Natural killer cell (primary cell): ENCODE results near the gene NID2. TPM values are rescaled to one million over a fixed set of nuclear protein-coding genes. Genes with fewer than 3 reads are reported as not detected.

Experiments used
- ATAC-seq, 3 donors: fragments of 150-1000 bp in 2 of 3; fragments of 200-7000 bp in 1 of 3; cut with Tn5 transposase; 1 replicate in 1 of 3; 2 replicates in 2 of 3; pipeline ENCODE4 v1.10.0; 2021; ENCODE audit warnings: mild to moderate bottlenecking in 2 of 3, moderate library complexity in 2 of 3
- DNase-seq, 2 donors: peaks; one replicate each; pipeline versions ENCODE4 v3.0.0 to v3.0.0-alpha.2; 2013 to 2021; ENCODE audit warnings: mixed read lengths in 1 of 2
- H3K27ac ChIP-seq: one replicate; pipeline ENCODE4 v1.5.1; 2013; ENCODE audit warnings: mild to moderate bottlenecking, low read length
- H3K27me3 ChIP-seq: one replicate; pipeline ENCODE4 v1.6.1; 2013; ENCODE audit warnings: low read length; ENCODE audit not compliant: control insufficient read depth, insufficient read depth
- H3K36me3 ChIP-seq: one replicate; pipeline ENCODE4 v1.6.1; 2013; ENCODE audit warnings: low read length; ENCODE audit not compliant: control insufficient read depth, insufficient read depth
- H3K4me1 ChIP-seq: one replicate; pipeline ENCODE4 v1.6.1; 2013; ENCODE audit warnings: low read length; ENCODE audit not compliant: control insufficient read depth, insufficient read depth
- H3K4me3 ChIP-seq: one replicate; pipeline ENCODE4 v1.5.1; 2013; ENCODE audit warnings: low read length
- H3K9me3 ChIP-seq: one replicate; pipeline ENCODE4 v1.6.1; 2013; ENCODE audit warnings: low read length; ENCODE audit not compliant: control insufficient read depth, insufficient read depth
- H3K27ac Mint-ChIP-seq, 2 donors: one replicate each; pipeline ENCODE4 v1.8.0; 2022; ENCODE audit warnings: mild to moderate bottlenecking in 2 of 2, mixed read lengths in 2 of 2, moderate library complexity in 1 of 2
- H3K27me3 Mint-ChIP-seq, 2 donors: one replicate each; pipeline ENCODE4 v1.8.0; 2022; ENCODE audit warnings: low read depth in 2 of 2, mixed read lengths in 2 of 2
- H3K36me3 Mint-ChIP-seq: one replicate; pipeline ENCODE4 v1.8.0; 2022; ENCODE audit warnings: mixed read lengths
- H3K4me1 Mint-ChIP-seq, 2 donors: one replicate each; pipeline ENCODE4 v1.8.0; 2022; ENCODE audit warnings: mixed read lengths in 2 of 2
- H3K4me3 Mint-ChIP-seq: one replicate; pipeline ENCODE4 v1.8.0; 2022; ENCODE audit warnings: mild to moderate bottlenecking, moderate library complexity, mixed read lengths
- H3K9me3 Mint-ChIP-seq, 2 donors: one replicate each; pipeline ENCODE4 v1.8.0; 2022; ENCODE audit warnings: mixed read lengths in 2 of 2
- CTCF ChIP-seq: fragments of 200-600 bp; IDR thresholded peaks from one replicate; pipeline ENCODE4 v1.8.0; 2022; ENCODE audit warnings: antibody characterized with exemption
- WGBS: methylation state at CpG from one replicate; pipeline ENCODE4 v1.1.7; 2013; ENCODE audit warnings: missing lambda C conversion rate; ENCODE audit not compliant: insufficient coverage; 5-methylcytosine and 5-hydroxymethylcytosine counted together
- intact Hi-C: fragments of 100-400 bp; cut with micrococcal nuclease; formaldehyde crosslinking; loops from one replicate; pipeline ENCODE4 v1.14.2; 2022
- total RNA-seq, 4 donors: library from RNA; stranded (reverse); fragments of 120-200 nt in 1 of 4; gene quantifications; one replicate each; pipeline versions ENCODE4 v1.2.3 to v1.2.4, GENCODE V29; 2013 to 2022

NID2 gene
- total RNA-seq, 3 donors from 2014 or later (not counting 1 experiment from before 2014, with no cell fraction given), result 0.36 to 0.80 (median 0.40) TPM

- H3K4me3 ChIP-seq, result no peak overlapping the region
- Mint-ChIP-seq H3K27ac (no peak overlapping the region), H3K36me3 (no peaks in the 10 kb centered on the region), H3K4me1 (peaks cover 21 to 33% of the 10 kb centered on the region in 2 donors), H3K27me3 (peaks cover 35 to 39% of the 10 kb centered on the region in 2 donors), H3K9me3 (no peaks in the 10 kb centered on the region), H3K4me3 (peak overlapping the region; percentile 85)
- H3K9me3 ChIP-seq, result no peaks in the 10 kb centered on the region
- ATAC-seq (no peak), DNase-seq (no peak)
- intact Hi-C loops, result no loop called here
- H3K36me3 ChIP-seq, result no peaks in the 10 kb centered on the region
- 65% methylated on average over 3 of the region's 3 CpGs for WGBS
- H3K27ac ChIP-seq, result no peak overlapping the region
- TF ChIP-seq CTCF, result no peak
- H3K4me1 ChIP-seq, result peaks cover 26% of the 10 kb centered on the region
- peaks cover 29% of the 10 kb centered on the region for H3K27me3 ChIP-seq
These were observed 1.2 kb upstream of the NID2 start for GRCh38 chr14:52070051-52070431.

GRCh38 chr14:52069307-52070050 lies 620 bp upstream of the NID2 start:
- ATAC-seq (peak; percentile 53 to 63 (median 63)), DNase-seq (peak; percentile 32 to 41)
- Histone ChIP-seq H3K9me3 (no peaks in the 10 kb centered on the region), H3K36me3 (no peaks in the 10 kb centered on the region), H3K27ac (no peak overlapping the region), H3K4me1 (peaks cover 26% of the 10 kb centered on the region), H3K27me3 (peaks cover 29% of the 10 kb centered on the region), H3K4me3 (peak overlapping the region; percentile 47)
- Mint-ChIP-seq H3K27me3 (peaks cover 39 to 43% of the 10 kb centered on the region in 2 donors), H3K27ac (no peak overlapping the region), H3K36me3 (no peaks in the 10 kb centered on the region), H3K4me3 (peak overlapping the region; percentile 85), H3K4me1 (peaks cover 21 to 33% of the 10 kb centered on the region in 2 donors), H3K9me3 (no peaks in the 10 kb centered on the region)
- intact Hi-C loops, result loop anchor here (2.0 kb wide), 1 partner anchor 197 kb away; the partner anchor contains the start of gene PTGDR
- 4% methylated on average over 54 of the region's 54 CpGs for WGBS
- no peak for TF ChIP-seq CTCF

- Histone ChIP-seq H3K4me3 (peak overlapping the region; percentile 47), H3K27me3 (peaks cover 29% of the 10 kb centered on the region), H3K4me1 (peaks cover 26% of the 10 kb centered on the region), H3K27ac (no peak overlapping the region), H3K9me3 (no peaks in the 10 kb centered on the region), H3K36me3 (no peaks in the 10 kb centered on the region)
- 3% methylated on average over 49 of the region's 49 CpGs for WGBS
- Mint-ChIP-seq H3K4me1 (peaks cover 21 to 29% of the 10 kb centered on the region in 2 donors), H3K4me3 (peak overlapping the region; percentile 85), H3K9me3 (no peaks in the 10 kb centered on the region), H3K27ac (no peak overlapping the region), H3K36me3 (no peaks in the 10 kb centered on the region), H3K27me3 (peaks cover 40 to 42% of the 10 kb centered on the region in 2 donors)
- no peak for TF ChIP-seq CTCF
- intact Hi-C loops, result loop anchor here (2.0 kb wide), 1 partner anchor 199 kb away; the partner anchor contains the start of gene PTGDR
- DNase-seq, result peak in 1 of 2 donors; percentile 22
- ATAC-seq, result peak; percentile 24 to 38 (median 25)
These were observed 815 bp downstream of the NID2 start for GRCh38 chr14:52067873-52068614.
